Measurements from ENCODE around the gene GLB1L3.
"Not testable (repeated sequence)": the region's sequence is repeated elsewhere in the genome, so short reads cannot be mapped to it uniquely, and the experiment has no call there.

DNA sequence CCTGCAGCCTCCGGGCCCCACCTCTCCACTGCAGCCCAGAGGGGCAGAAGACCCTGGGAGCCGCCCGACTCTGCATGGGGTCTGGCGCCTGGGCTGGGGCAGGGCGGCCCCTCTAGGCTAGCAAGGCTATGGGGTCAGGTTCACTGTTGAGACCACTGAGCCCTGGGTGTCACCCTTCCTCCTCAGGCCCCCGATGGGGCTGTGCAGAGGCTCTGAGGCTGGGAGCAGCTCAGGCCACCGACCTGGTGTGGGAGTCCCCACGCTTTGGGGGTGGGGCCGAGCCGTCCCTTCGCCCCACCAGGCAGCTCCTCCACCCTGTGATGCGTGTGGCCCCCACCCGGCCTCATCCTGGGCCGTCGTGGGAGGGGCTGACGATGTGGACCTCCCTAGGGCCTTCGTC is 5.5 kb downstream of the GLB1L3 start:
- TF ChIP-seq, protein P1, sequence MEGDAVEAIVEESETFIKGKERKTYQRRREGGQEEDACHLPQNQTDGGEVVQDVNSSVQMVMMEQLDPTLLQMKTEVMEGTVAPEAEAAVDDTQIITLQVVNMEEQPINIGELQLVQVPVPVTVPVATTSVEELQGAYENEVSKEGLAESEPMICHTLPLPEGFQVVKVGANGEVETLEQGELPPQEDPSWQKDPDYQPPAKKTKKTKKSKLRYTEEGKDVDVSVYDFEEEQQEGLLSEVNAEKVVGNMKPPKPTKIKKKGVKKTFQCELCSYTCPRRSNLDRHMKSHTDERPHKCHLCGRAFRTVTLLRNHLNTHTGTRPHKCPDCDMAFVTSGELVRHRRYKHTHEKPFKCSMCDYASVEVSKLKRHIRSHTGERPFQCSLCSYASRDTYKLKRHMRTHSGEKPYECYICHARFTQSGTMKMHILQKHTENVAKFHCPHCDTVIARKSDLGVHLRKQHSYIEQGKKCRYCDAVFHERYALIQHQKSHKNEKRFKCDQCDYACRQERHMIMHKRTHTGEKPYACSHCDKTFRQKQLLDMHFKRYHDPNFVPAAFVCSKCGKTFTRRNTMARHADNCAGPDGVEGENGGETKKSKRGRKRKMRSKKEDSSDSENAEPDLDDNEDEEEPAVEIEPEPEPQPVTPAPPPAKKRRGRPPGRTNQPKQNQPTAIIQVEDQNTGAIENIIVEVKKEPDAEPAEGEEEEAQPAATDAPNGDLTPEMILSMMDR (IDR thresholded peaks at IDR 0.05), result not testable (repeated sequence)
- not testable (repeated sequence) for TF ChIP-seq POLR2A, POLR2AphosphoS5 (IDR thresholded peaks at IDR 0.05)

Measured in breast epithelium (tissue), 3 donors.